ENCODE data around the gene PEDS1. TPM values are rescaled to one million over a fixed set of nuclear protein-coding genes. Genes with fewer than 3 reads are reported as not detected.

Gene PEDS1
- total and polyA plus RNA-seq, 2 of the 13 experiments (the other 11 are each of a cell fraction or from before 2014, with no cell fraction given) = 30.5 to 93.9 TPM

DNA sequence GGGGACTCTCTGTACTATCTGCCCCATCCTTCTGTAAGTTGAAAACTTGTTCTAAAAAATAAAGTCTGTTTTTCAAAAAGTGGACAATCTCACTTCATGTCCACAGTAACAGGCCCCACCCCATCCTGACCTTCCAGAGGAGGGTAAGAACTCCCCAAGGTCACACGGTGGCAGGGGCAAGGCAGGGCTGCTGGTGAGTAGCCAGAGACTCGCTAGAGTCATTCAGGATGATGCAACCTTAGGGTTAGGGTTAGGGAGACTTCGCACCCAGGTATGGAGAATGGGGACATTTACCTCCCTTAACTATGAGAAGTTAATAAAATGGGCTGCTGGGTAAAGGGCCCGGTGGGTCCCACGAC lies 15.4 kb downstream of the PEDS1 start (continued):
- TF ChIP-seq, protein P1, sequence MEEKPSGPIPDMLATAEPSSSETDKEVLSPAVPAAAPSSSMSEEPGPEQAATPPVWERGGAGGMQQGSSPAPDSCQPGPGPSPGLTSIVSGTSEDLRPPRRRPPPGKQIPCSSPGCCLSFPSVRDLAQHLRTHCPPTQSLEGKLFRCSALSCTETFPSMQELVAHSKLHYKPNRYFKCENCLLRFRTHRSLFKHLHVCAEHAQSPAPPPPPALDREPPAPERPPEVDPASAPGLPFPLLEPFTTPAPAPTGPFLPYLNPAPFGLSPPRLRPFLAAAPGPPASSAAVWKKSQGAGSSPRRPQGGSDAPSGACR (CRISPR knock-in tag; IDR thresholded peaks at IDR 0.05) = no peak
- TF ChIP-seq LCORL (IDR thresholded peaks at IDR 0.05) (no peak), LCORL (CRISPR knock-in tag; IDR thresholded peaks at IDR 0.05) (peak; percentile 10; the same call in 1 of the 2 replicates), ZNF317 (CRISPR knock-in tag; IDR thresholded peaks at IDR 0.05) (no peak), IRF2 (CRISPR knock-in tag; IDR thresholded peaks at IDR 0.05) (0 out of 2 replicates have a peak, but pooled peaks have one; percentile 8), ESRRA (CRISPR knock-in tag; IDR thresholded peaks at IDR 0.05; ENCODE audit: low read depth) (peak; percentile 87), ZNF253 (CRISPR knock-in tag; IDR thresholded peaks at IDR 0.05; ENCODE audit: borderline replicate concordance) (no peak), ZNF326 (CRISPR knock-in tag; IDR thresholded peaks at IDR 0.05; ENCODE audit: borderline replicate concordance) (no peak), SRSF1 (optimal IDR thresholded peaks at IDR 0.05; ENCODE audit: low read depth, low read length) (no peak), ZSCAN25 (CRISPR knock-in tag; IDR thresholded peaks at IDR 0.05) (no peak), ZNF660 (CRISPR knock-in tag; IDR thresholded peaks at IDR 0.05; ENCODE audit: borderline replicate concordance, low read depth) (no peak), POLR2G (IDR thresholded peaks at IDR 0.05; ENCODE audit: low read depth, low read length) (no peak), ATM (IDR thresholded peaks at IDR 0.05; ENCODE audit: borderline replicate concordance) (no peak)
- TF ChIP-seq, protein P2, sequence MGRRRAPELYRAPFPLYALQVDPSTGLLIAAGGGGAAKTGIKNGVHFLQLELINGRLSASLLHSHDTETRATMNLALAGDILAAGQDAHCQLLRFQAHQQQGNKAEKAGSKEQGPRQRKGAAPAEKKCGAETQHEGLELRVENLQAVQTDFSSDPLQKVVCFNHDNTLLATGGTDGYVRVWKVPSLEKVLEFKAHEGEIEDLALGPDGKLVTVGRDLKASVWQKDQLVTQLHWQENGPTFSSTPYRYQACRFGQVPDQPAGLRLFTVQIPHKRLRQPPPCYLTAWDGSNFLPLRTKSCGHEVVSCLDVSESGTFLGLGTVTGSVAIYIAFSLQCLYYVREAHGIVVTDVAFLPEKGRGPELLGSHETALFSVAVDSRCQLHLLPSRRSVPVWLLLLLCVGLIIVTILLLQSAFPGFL (CRISPR knock-in tag; IDR thresholded peaks at IDR 0.05) = no peak
- TF ChIP-seq, protein P3, sequence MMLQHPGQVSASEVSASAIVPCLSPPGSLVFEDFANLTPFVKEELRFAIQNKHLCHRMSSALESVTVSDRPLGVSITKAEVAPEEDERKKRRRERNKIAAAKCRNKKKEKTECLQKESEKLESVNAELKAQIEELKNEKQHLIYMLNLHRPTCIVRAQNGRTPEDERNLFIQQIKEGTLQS (CRISPR knock-in tag; IDR thresholded peaks at IDR 0.05) = 0 out of 2 replicates have a peak, but pooled peaks have one; percentile 67
- TF ChIP-seq, protein P4, sequence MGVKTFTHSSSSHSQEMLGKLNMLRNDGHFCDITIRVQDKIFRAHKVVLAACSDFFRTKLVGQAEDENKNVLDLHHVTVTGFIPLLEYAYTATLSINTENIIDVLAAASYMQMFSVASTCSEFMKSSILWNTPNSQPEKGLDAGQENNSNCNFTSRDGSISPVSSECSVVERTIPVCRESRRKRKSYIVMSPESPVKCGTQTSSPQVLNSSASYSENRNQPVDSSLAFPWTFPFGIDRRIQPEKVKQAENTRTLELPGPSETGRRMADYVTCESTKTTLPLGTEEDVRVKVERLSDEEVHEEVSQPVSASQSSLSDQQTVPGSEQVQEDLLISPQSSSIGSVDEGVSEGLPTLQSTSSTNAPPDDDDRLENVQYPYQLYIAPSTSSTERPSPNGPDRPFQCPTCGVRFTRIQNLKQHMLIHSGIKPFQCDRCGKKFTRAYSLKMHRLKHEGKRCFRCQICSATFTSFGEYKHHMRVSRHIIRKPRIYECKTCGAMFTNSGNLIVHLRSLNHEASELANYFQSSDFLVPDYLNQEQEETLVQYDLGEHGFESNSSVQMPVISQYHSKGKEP (CRISPR knock-in tag; IDR thresholded peaks at IDR 0.05) = no peak
- TF ChIP-seq, protein P5, sequence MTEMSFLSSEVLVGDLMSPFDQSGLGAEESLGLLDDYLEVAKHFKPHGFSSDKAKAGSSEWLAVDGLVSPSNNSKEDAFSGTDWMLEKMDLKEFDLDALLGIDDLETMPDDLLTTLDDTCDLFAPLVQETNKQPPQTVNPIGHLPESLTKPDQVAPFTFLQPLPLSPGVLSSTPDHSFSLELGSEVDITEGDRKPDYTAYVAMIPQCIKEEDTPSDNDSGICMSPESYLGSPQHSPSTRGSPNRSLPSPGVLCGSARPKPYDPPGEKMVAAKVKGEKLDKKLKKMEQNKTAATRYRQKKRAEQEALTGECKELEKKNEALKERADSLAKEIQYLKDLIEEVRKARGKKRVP (CRISPR knock-in tag; IDR thresholded peaks at IDR 0.05) = peak; percentile 71 to 94; a peak in 3 of 4 replicates
- TF ChIP-seq, protein P6, sequence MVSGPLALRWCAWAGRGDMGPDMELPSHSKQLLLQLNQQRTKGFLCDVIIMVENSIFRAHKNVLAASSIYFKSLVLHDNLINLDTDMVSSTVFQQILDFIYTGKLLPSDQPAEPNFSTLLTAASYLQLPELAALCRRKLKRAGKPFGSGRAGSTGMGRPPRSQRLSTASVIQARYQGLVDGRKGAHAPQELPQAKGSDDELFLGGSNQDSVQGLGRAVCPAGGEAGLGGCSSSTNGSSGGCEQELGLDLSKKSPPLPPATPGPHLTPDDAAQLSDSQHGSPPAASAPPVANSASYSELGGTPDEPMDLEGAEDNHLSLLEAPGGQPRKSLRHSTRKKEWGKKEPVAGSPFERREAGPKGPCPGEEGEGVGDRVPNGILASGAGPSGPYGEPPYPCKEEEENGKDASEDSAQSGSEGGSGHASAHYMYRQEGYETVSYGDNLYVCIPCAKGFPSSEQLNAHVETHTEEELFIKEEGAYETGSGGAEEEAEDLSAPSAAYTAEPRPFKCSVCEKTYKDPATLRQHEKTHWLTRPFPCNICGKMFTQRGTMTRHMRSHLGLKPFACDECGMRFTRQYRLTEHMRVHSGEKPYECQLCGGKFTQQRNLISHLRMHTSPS (CRISPR knock-in tag; IDR thresholded peaks at IDR 0.05; ENCODE audit: low read depth) = 0 out of 2 replicates have a peak, but pooled peaks have one; percentile 19

Measured in HepG2 (cell line).